HCT116 (cell line): ENCODE measurements around the gene MAP1LC3B. TPM values are rescaled to one million over a fixed set of nuclear protein-coding genes. Genes with fewer than 3 reads are reported as not detected.
A peak's percentile ranks its signal among the peaks of the same experiment; 100 is the strongest.

Source experiments
- ATAC-seq: fragments of 200-7000 bp; cut with Tn5 transposase; 2 replicates; pipeline ENCODE4 v1.9.1; 2020; ENCODE audit warnings: mild to moderate bottlenecking, moderate library complexity
- BruUV-seq: library from RNA; stranded (reverse); fragments of 400-500 nt; replicated peaks from 2 replicates; lab custom pipeline; 2021; lab: Mats Ljungman, UMichigan
- CTCF ChIA-PET: fragments of 300-600 bp; sonication (Branson Sonifier 250); formaldehyde crosslinking; loops from one replicate; lab custom pipeline; 2021; ENCODE audit warnings: antibody characterized with exemption; lab: Charles Lee
- POLR2A ChIA-PET: fragments of 300-600, 350-600 bp; sonication (Branson Sonifier 250); formaldehyde crosslinking; loops from one replicate; lab custom pipeline; 2021; ENCODE audit warnings: antibody characterized with exemption; lab: Charles Lee
- RAD21 ChIA-PET, 2 experiments: fragments of 300-600 bp; sonication (Branson Sonifier 250); formaldehyde crosslinking; loops; one replicate each; lab custom pipeline; 2023; ENCODE audit warnings: low total read pairs in 2 of 2; ENCODE audit not compliant: uncharacterized antibody in 2 of 2, unreplicated experiment in 2 of 2, low non-redundant PET in 1 of 2; lab: Charles Lee
- DNase-seq: peaks from one replicate; pipeline ENCODE4 v3.0.0-alpha.2; 2010; ENCODE audit warnings: low read depth, low spot score
- H2AFZ ChIP-seq: fragments of 200-600 bp; shearing (Covaris generic), sonication (generic); 2 replicates; pipeline ENCODE4 v1.6.1; 2017; ENCODE audit warnings: low read depth, mixed run types, mixed read lengths, antibody characterized with exemption, low read length; ENCODE audit not compliant: poor library complexity, severe bottlenecking
- H3K27ac ChIP-seq: 2 replicates; pipeline ENCODE4 v1.5.1; 2012; ENCODE audit warnings: low read depth, low read length
- H3K27me3 ChIP-seq: fragments of 200-600 bp; sonication (generic); 2 replicates; pipeline ENCODE4 v1.6.1; 2016; ENCODE audit warnings: mixed run types, low read length, mixed read lengths; ENCODE audit not compliant: insufficient read depth
- H3K36me3 ChIP-seq, 2 experiments: fragments of 200-500 bp in 1 of 2; fragments of 200-600 bp in 1 of 2; sonication (Bioruptor generic) in 1 of 2; sonication (generic) in 1 of 2; 2 replicates each; pipeline versions ENCODE4 v1.5.1 to v1.6.1; 2014 to 2016; ENCODE audit warnings: low read length in 2 of 2, inconsistent platforms in 1 of 2, mixed read lengths in 1 of 2, mixed run types in 1 of 2; ENCODE audit not compliant: insufficient read depth in 2 of 2, control insufficient read depth in 1 of 2
- H3K4me1 ChIP-seq, 2 experiments: fragments of 200-600 bp in 1 of 2; sonication (generic) in 1 of 2; 2 replicates each; pipeline versions ENCODE4 v1.5.1 to v1.6.1; 2012 to 2017; ENCODE audit warnings: low read length in 2 of 2, inconsistent platforms in 1 of 2, mild to moderate bottlenecking in 1 of 2, mixed read lengths in 1 of 2, mixed run types in 1 of 2, moderate library complexity in 1 of 2; ENCODE audit not compliant: insufficient read depth in 2 of 2, control insufficient read depth in 1 of 2
- H3K4me2 ChIP-seq: fragments of 200-600 bp; sonication (generic); 2 replicates; pipeline ENCODE4 v1.6.1; 2017; ENCODE audit warnings: mixed run types, low read length, mixed read lengths
- H3K4me3 ChIP-seq, 2 experiments: fragments of 200-600 bp in 1 of 2; sonication (generic) in 1 of 2; replicated peaks in 1 of 2; 2 replicates each; pipeline ENCODE4 v1.5.1; 2011 to 2016; ENCODE audit warnings: low read length in 2 of 2, control low read depth in 1 of 2, low read depth in 1 of 2, mild to moderate bottlenecking in 1 of 2, mixed read lengths in 1 of 2, mixed run types in 1 of 2
- H3K79me2 ChIP-seq: fragments of 200-600 bp; sonication (generic); 2 replicates; pipeline ENCODE4 v1.6.1; 2017; ENCODE audit warnings: mild to moderate bottlenecking, mixed run types, low read length, moderate library complexity, mixed read lengths; ENCODE audit not compliant: insufficient read depth
- H3K9ac ChIP-seq: fragments of 200-600 bp; sonication (generic); 2 replicates; pipeline ENCODE4 v1.6.1; 2016; ENCODE audit warnings: low read length, mixed read lengths
- H3K9me2 ChIP-seq: fragments of 200-600 bp; sonication (generic), shearing (Covaris generic); 2 replicates; pipeline ENCODE4 v1.6.1; 2017; ENCODE audit warnings: mixed run types, mild to moderate bottlenecking, moderate library complexity; ENCODE audit not compliant: insufficient read depth
- H3K9me3 ChIP-seq, 2 experiments: fragments of 200-500 bp in 1 of 2; fragments of 200-600 bp in 1 of 2; sonication (Bioruptor generic) in 1 of 2; sonication (generic) in 1 of 2; 2 replicates each; pipeline ENCODE4 v1.6.1; 2014 to 2017; ENCODE audit warnings: low read length in 2 of 2, mixed read lengths in 2 of 2, inconsistent platforms in 1 of 2, low read depth in 1 of 2, mild to moderate bottlenecking in 1 of 2, mixed run types in 1 of 2, moderate library complexity in 1 of 2; ENCODE audit not compliant: control insufficient read depth in 1 of 2, insufficient read depth in 1 of 2
- H4K20me1 ChIP-seq: fragments of 200-600 bp; sonication (generic), shearing (Covaris generic); 2 replicates; pipeline ENCODE4 v1.6.1; 2017; ENCODE audit warnings: mixed run types, mild to moderate bottlenecking, moderate library complexity; ENCODE audit not compliant: insufficient read depth
- CBX3 ChIP-seq: IDR thresholded peaks from 2 replicates; pipeline ENCODE4 v1.6.1; 2012; ENCODE audit warnings: low read depth
- EGR1 ChIP-seq: IDR thresholded peaks from 2 replicates; pipeline ENCODE4 v1.6.1; 2012; ENCODE audit warnings: low read depth
- ELF1 ChIP-seq: IDR thresholded peaks from 2 replicates; pipeline ENCODE4 v1.6.1; 2012; ENCODE audit warnings: low read depth, borderline replicate concordance
- EZH2 ChIP-seq: fragments of 200-600 bp; sonication (generic); IDR thresholded peaks from 2 replicates; pipeline ENCODE4 v1.6.1; 2017; ENCODE audit warnings: antibody characterized with exemption, mixed run types
- EZH2phosphoT487 ChIP-seq: fragments of 200-600 bp; IDR thresholded peaks from 2 replicates; pipeline ENCODE4 v1.6.1; 2018; ENCODE audit warnings: antibody characterized with exemption, borderline replicate concordance
- JUND ChIP-seq: IDR thresholded peaks from 2 replicates; pipeline ENCODE4 v1.6.1; 2012
- MAX ChIP-seq: IDR thresholded peaks from 2 replicates; pipeline ENCODE4 v1.6.1; 2012
- POLR2AphosphoS5 ChIP-seq: IDR thresholded peaks from 2 replicates; pipeline ENCODE4 v1.6.1; 2011; ENCODE audit warnings: mild to moderate bottlenecking, low read depth, low read length, moderate library complexity
- RAD21 ChIP-seq: IDR thresholded peaks from 2 replicates; pipeline ENCODE4 v1.6.1; 2012; ENCODE audit warnings: low read depth, mild to moderate bottlenecking
- REST ChIP-seq: IDR thresholded peaks from 2 replicates; pipeline ENCODE4 v1.6.1; 2012; ENCODE audit warnings: low read depth
- SIN3A ChIP-seq: IDR thresholded peaks from 2 replicates; pipeline ENCODE4 v1.6.1; 2012; ENCODE audit warnings: low read depth
- SP1 ChIP-seq: IDR thresholded peaks from 2 replicates; pipeline ENCODE4 v1.6.1; 2012; ENCODE audit warnings: low read depth
- SRF ChIP-seq: IDR thresholded peaks from 2 replicates; pipeline ENCODE4 v1.6.1; 2012; ENCODE audit warnings: low read depth
- TCF7L2 ChIP-seq: IDR thresholded peaks from 2 replicates; pipeline ENCODE4 v1.7.0; 2011; ENCODE audit warnings: borderline replicate concordance, inconsistent platforms; ENCODE audit not compliant: insufficient read depth, insufficient read length; ENCODE audit errors: extremely low read depth
- YY1 ChIP-seq: IDR thresholded peaks from 2 replicates; pipeline ENCODE4 v1.6.1; 2011; ENCODE audit warnings: low read length, low read depth, moderate library complexity, mild to moderate bottlenecking; ENCODE audit not compliant: insufficient replicate concordance; ENCODE audit errors: extremely low read depth
- ZNF274 ChIP-seq: fragments of 200-500 bp; sonication (Bioruptor generic); IDR thresholded peaks from 2 replicates; pipeline ENCODE4 v1.6.1; 2014; ENCODE audit warnings: mild to moderate bottlenecking, low read depth, low read length, inconsistent platforms
- intact Hi-C: fragments of 100-400 bp; cut with micrococcal nuclease; formaldehyde crosslinking; loops from 2 replicates; pipeline ENCODE4 v1.10.0; 2022
- total RNA-seq: library from RNA; stranded (reverse); gene quantifications from one replicate; pipeline ENCODE4 v1.2.1, GENCODE V29; 2021; ENCODE audit not compliant: unreplicated experiment
- TF ChIP-seq, protein P1 (sequence below), 3 experiments: fragments of 200-600 bp in 1 of 3; sonication (generic) in 1 of 3; IDR thresholded peaks in 2 of 3; conservative IDR thresholded peaks in 1 of 3; 2 replicates each; pipeline ENCODE4 v1.5.1; 2012 to 2017; ENCODE audit warnings: low read depth in 2 of 3, low read length in 2 of 3, antibody characterized with exemption in 1 of 3, borderline replicate concordance in 1 of 3, control low read depth in 1 of 3, mild to moderate bottlenecking in 1 of 3, mixed read lengths in 1 of 3, mixed run types in 1 of 3, moderate library complexity in 1 of 3; ENCODE audit not compliant: insufficient read depth in 1 of 3

The MAP1LC3B gene
- total RNA-seq, 1 experiment from 2014 or later = 93.8 TPM

GRCh38 chr16:87406495-87407088 is 14.5 kb downstream of the MAP1LC3B start (continued):
- TF ChIP-seq, protein P1, sequence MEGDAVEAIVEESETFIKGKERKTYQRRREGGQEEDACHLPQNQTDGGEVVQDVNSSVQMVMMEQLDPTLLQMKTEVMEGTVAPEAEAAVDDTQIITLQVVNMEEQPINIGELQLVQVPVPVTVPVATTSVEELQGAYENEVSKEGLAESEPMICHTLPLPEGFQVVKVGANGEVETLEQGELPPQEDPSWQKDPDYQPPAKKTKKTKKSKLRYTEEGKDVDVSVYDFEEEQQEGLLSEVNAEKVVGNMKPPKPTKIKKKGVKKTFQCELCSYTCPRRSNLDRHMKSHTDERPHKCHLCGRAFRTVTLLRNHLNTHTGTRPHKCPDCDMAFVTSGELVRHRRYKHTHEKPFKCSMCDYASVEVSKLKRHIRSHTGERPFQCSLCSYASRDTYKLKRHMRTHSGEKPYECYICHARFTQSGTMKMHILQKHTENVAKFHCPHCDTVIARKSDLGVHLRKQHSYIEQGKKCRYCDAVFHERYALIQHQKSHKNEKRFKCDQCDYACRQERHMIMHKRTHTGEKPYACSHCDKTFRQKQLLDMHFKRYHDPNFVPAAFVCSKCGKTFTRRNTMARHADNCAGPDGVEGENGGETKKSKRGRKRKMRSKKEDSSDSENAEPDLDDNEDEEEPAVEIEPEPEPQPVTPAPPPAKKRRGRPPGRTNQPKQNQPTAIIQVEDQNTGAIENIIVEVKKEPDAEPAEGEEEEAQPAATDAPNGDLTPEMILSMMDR (IDR thresholded peaks at IDR 0.05 in 2 of 3, conservative IDR thresholded peaks at IDR 0.05 in 1 of 3; ENCODE audit: borderline replicate concordance in 1 of 3, insufficient read depth in 1 of 3, low read depth in 2 of 3, low read length in 2 of 3) = no peak
- TF ChIP-seq SRF = no peak
- TF ChIP-seq POLR2AphosphoS5 = no peak
- TF ChIP-seq SP1 = no peak
- no peak for TF ChIP-seq MAX
- TF ChIP-seq ELF1 = no peak

- H3K4me3 ChIP-seq = peak overlapping the region in 1 of 2 experiments; percentile 24; a peak in 2 of 4 replicates
- TF ChIP-seq JUND = peak; percentile 97
- peak; percentile 54; the same call in 1 of the 2 replicates for TF ChIP-seq EGR1
- peak; percentile 99 for TF ChIP-seq TCF7L2
- peak; percentile 99 for TF ChIP-seq SIN3A
- no peak for TF ChIP-seq EZH2phosphoT487
- TF ChIP-seq YY1 = peak; percentile 35
- peak; percentile 31; the same call in 1 of the 2 replicates for TF ChIP-seq RAD21
- TF ChIP-seq ZNF274 = no peak
- TF ChIP-seq REST = no peak
- no peak for TF ChIP-seq EZH2
- peak; percentile 96 for TF ChIP-seq CBX3
- TF ChIP-seq SP1 = peak; percentile 94
These were observed 15.5 kb downstream of the MAP1LC3B start for GRCh38 chr16:87407511-87408112.

More at GRCh38 chr16:87407511-87408112, 15.5 kb downstream of the MAP1LC3B start:
- no peaks in the 10 kb centered on the region for H3K9me2 ChIP-seq
- no peaks in the 10 kb centered on the region for H3K9me3 ChIP-seq
- peak; percentile 100 for DNase-seq
- peaks cover 24 to 42% of the 10 kb centered on the region in 2 experiments for H3K4me1 ChIP-seq
- no peaks in the 10 kb centered on the region for H3K27me3 ChIP-seq
- RAD21 ChIA-PET = interaction anchor here in 1 of 2 experiments (0.9 kb wide), 1 partner anchor 229 kb away, joined by 6 read pairs; no protein-coding TSS in a partner anchor
- peak overlapping the region; percentile 12; the same call in 1 of the 2 replicates for H3K27ac ChIP-seq
- CTCF ChIA-PET = interaction anchor here (1.3 to 2.1 kb wide), 5 partner anchors 9 to 228 kb away, joined by 3 to 28 read pairs (median 11); no protein-coding TSS in a partner anchor
- no TSS peak for BruUV-seq
- H2AFZ ChIP-seq = no peak overlapping the region
- POLR2A ChIA-PET = interaction anchor here (1.3 to 2.0 kb wide), 4 partner anchors 9 to 19 kb away, joined by 4 to 13 read pairs (median 6); no protein-coding TSS in a partner anchor
- H3K4me2 ChIP-seq = peak overlapping the region; percentile 68
- peaks cover 25% of the 10 kb centered on the region in 2 experiments for H3K36me3 ChIP-seq
- ATAC-seq = peak; percentile 93
- peak overlapping the region; percentile 30 for H3K9ac ChIP-seq
- peaks cover 25% of the 10 kb centered on the region for H4K20me1 ChIP-seq
- intact Hi-C loops = loop anchor here (5.0 kb wide), 1 partner anchor 50 kb away; no protein-coding TSS in a partner anchor
- no peaks in the 10 kb centered on the region for H3K79me2 ChIP-seq
